ENCODE results near the gene NKPD1. TPM values are rescaled to one million over a fixed set of nuclear protein-coding genes. Genes with fewer than 3 reads are reported as not detected.

NKPD1 gene
- total RNA-seq, 2 donors from 2014 or later, result not detected

DNA sequence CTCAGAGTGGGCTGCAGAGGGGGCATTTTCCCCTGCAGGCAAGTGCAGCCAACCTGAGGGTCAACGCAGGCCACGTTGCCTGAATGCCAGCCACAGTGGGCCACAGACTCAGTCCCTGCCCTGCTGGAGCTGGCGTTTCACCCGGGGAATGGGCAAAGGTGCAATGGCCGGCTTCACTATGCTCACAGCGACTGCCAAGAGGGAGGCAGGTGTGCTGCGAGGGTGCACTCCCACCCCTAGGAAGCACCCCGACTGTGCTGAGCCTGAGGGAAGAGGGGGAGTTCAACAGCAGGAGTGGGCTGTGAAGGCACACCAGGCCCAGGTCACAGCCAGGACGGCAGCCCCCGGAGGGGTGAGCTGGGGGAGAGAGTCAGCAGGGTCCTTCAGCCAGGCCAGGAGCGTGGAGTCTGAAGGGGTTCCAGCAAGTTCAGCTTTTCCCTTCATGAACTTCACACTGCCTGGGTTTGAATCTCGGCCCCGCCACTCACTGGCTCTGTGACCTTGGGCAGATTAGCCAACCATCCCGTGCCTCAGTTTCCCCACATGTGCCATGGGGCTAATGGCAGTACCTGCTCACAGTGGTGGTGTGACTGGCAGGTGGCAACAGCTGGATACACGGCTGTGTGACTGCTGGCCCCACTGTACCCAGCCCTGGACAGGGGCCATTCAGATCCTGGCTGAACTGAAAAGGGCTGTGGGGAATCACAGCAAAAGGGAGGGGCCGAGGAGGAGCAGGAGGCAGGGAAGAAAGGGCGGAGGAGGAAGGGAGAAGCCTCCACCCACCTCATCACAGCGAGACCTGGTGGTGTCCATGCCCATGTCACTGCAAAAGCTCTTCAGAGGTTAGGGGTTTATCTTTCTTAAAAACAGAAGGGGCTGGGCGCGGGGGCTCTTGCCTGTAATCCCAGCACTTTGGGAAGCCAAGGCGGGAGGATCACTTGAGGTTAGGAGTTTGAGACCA lies 9.6 kb upstream of the NKPD1 start:
- DNase-seq (no peak), ATAC-seq (no peak)
- no peaks in the 10 kb centered on the region for H3K4me1 ChIP-seq
- TF ChIP-seq POLR2A (IDR thresholded peaks at IDR 0.05), result no peak
- TF ChIP-seq, protein P1, sequence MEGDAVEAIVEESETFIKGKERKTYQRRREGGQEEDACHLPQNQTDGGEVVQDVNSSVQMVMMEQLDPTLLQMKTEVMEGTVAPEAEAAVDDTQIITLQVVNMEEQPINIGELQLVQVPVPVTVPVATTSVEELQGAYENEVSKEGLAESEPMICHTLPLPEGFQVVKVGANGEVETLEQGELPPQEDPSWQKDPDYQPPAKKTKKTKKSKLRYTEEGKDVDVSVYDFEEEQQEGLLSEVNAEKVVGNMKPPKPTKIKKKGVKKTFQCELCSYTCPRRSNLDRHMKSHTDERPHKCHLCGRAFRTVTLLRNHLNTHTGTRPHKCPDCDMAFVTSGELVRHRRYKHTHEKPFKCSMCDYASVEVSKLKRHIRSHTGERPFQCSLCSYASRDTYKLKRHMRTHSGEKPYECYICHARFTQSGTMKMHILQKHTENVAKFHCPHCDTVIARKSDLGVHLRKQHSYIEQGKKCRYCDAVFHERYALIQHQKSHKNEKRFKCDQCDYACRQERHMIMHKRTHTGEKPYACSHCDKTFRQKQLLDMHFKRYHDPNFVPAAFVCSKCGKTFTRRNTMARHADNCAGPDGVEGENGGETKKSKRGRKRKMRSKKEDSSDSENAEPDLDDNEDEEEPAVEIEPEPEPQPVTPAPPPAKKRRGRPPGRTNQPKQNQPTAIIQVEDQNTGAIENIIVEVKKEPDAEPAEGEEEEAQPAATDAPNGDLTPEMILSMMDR (IDR thresholded peaks at IDR 0.05), result no peak
- 80 to 88% methylated on average over 16 to 21 of the region's 21 CpGs for WGBS, 2 donors
- no peak overlapping the region for H3K27ac ChIP-seq
- no peaks in the 10 kb centered on the region for H3K9me3 ChIP-seq
- H3K36me3 ChIP-seq (replicated peaks in 1 of 2; ENCODE audit: insufficient read depth in 1 of 2, low read depth in 2 of 2), result no peaks in the 10 kb centered on the region
- H3K4me3 ChIP-seq, result no peak overlapping the region
- intact Hi-C loops (cut with DNase I), result no loop called here
- H3K27me3 ChIP-seq, result no peaks in the 10 kb centered on the region

DNA sequence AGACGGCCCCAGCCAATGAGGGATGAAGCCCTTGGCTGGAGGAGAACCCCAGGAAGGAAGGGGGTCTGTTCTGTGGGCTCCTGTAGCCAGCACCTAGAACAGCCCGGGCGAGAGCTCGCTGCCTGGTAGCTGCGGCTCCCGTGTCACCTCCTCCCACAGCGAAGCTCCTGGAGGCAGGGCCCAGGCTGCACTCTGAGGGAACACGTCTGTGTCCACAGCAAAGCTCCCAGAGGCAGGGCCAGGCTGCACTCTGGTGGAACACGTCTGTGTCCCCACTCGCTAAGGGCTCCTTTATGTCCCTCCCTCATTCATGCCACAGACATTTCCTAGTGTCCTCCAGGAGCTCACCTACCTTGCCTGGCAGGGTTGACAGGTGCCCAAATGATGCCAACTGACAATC lies 8.8 kb upstream of the NKPD1 start:
- Histone ChIP-seq H3K27me3 (no peaks in the 10 kb centered on the region), H3K9me3 (no peaks in the 10 kb centered on the region), H3K4me1 (no peaks in the 10 kb centered on the region), H3K4me3 (no peak overlapping the region), H3K36me3 (replicated peaks in 1 of 2; ENCODE audit: insufficient read depth in 1 of 2, low read depth in 2 of 2) (no peaks in the 10 kb centered on the region), H3K27ac (no peak overlapping the region)
- intact Hi-C loops (cut with DNase I), result no loop called here
- TF ChIP-seq POLR2A (IDR thresholded peaks at IDR 0.05), result no peak
- TF ChIP-seq, protein P1 (IDR thresholded peaks at IDR 0.05), result no peak
- ATAC-seq (no peak), DNase-seq (no peak)
- 73 to 86% methylated on average over 3 to 7 of the region's 10 CpGs for WGBS, 2 donors

DNA sequence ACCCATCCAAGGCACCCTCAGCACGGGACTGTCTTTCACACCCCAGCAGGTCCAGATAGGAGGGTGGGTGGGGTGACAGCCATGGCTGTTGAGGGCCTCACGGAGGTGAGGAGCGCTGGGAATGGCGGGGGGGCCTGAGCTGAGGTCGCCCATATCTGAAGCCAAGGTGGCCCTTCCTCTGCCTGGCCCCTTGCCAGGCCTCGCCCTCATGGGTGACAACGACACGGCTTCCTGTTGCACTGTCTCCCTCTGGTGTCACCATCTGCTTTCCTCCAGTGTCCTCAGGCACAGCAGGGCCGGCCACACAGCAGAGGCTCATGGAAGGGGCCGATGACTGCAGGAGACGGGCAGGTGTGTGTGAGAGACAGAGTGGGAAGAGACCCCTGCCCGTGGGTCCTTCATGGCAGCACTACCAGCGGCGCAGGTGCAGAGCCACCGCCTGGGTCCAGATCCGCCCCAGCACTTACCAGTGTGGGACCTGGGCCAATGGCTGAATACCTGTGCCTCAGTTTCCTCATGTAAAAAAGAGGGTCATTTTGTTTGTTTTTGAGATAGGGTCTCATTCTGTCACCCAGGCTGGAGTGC lies 8.1 kb upstream of the NKPD1 start:
- H3K9me3 ChIP-seq, result no peaks in the 10 kb centered on the region
- 86 to 88% methylated on average over 8 to 16 of the region's 16 CpGs for WGBS, 2 donors
- no peak overlapping the region for H3K4me3 ChIP-seq
- no peak for ATAC-seq
- no peaks in the 10 kb centered on the region for H3K4me1 ChIP-seq
- TF ChIP-seq POLR2A (IDR thresholded peaks at IDR 0.05), result no peak
- TF ChIP-seq, protein P1 (IDR thresholded peaks at IDR 0.05), result no peak
- no peaks in the 10 kb centered on the region for H3K36me3 ChIP-seq (replicated peaks in 1 of 2; ENCODE audit: insufficient read depth in 1 of 2, low read depth in 2 of 2)
- no peak overlapping the region for H3K27ac ChIP-seq
- intact Hi-C loops (cut with DNase I), result no loop called here
- no peaks in the 10 kb centered on the region for H3K27me3 ChIP-seq
- DNase-seq, result no peak

DNA sequence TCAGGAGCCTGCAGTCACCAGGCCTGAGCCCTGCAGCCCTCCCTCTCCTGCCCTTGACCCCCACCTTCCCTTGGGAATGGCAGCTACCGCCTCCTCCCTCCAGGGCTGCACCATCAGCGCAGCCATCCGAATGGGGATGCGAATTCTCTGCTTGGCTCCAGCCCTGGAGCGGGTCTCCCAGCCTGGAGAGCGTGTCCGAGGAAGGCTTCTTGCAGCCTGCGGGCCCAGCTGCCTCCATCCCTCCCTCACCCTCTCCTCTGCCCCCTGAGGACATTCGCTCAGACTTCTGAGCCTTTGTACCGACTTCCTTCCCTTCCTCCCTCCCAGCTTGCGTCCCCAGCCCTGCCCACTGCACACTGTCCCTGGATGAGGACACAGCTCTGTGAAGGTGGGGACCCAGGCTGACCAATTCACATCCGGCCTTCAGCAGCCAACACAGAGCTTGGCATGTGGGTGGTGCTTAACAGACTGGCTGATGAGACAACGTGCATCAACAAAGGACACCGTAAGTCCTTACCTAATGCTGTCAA lies 6.0 kb upstream of the NKPD1 start:
- intact Hi-C loops (cut with DNase I), result no loop called here
- WGBS, 2 donors, result 72 to 78% methylated on average over 13 to 14 of the region's 14 CpGs
- no peak for DNase-seq
- Histone ChIP-seq H3K27ac (no peak overlapping the region), H3K9me3 (no peaks in the 10 kb centered on the region), H3K36me3 (replicated peaks in 1 of 2; ENCODE audit: insufficient read depth in 1 of 2, low read depth in 2 of 2) (no peaks in the 10 kb centered on the region), H3K27me3 (no peaks in the 10 kb centered on the region), H3K4me3 (no peak overlapping the region), H3K4me1 (peaks cover 4% of the 10 kb centered on the region)
- ATAC-seq, result no peak
- no peak for TF ChIP-seq POLR2A (IDR thresholded peaks at IDR 0.05)
- TF ChIP-seq, protein P1 (IDR thresholded peaks at IDR 0.05), result no peak

Measured in body of pancreas (tissue), 4 donors.